ENCODE results near the gene STAT5B. TPM values are rescaled to one million over a fixed set of nuclear protein-coding genes. Genes with fewer than 3 reads are reported as not detected.
A peak's percentile ranks its signal among the peaks of the same experiment; 100 is the strongest.

STAT5B gene
- total and polyA plus RNA-seq, 9 of the 15 experiments (the other 6 are each of a cell fraction or from before 2014, with no cell fraction given), result 20.8 to 176 (median 92.4) TPM

- intact Hi-C loops (cut with micrococcal nuclease) (no loop called here), in situ Hi-C loops (cut with MboI) (no loop called here)
- 0 out of 2 replicates have a peak overlapping the region, but pooled peaks have one; percentile 81 for H3K4me3 ChIP-seq
- FAIRE-seq (no peak), DNase-seq (ENCODE audit: extremely low read depth in 1 of 4, low spot score in 3 of 4) (no peak), ATAC-seq (no peak)
- H3K27me3 ChIP-seq (ENCODE audit: control insufficient read depth in 2 of 2, insufficient read depth in 2 of 2, low read length in 2 of 2), result no peaks in the 10 kb centered on the region
- peaks cover 14 to 21% of the 10 kb centered on the region in 2 experiments for H3K4me1 ChIP-seq (replicated peaks in 1 of 2; ENCODE audit: control insufficient read depth in 2 of 2, insufficient read depth in 2 of 2, low read length in 2 of 2)
- H3K9me1 ChIP-seq (ENCODE audit: control insufficient read depth, insufficient read depth, low read length), result no peaks in the 10 kb centered on the region
- peak overlapping the region; percentile 93 for H3K27ac ChIP-seq (ENCODE audit: extremely low read depth, low read depth, low read length)
- H4K20me1 ChIP-seq (replicated peaks; ENCODE audit: control insufficient read depth, insufficient read depth, low read length), result no peaks in the 10 kb centered on the region
- BruUV-seq (replicated peaks), result no TSS peak
- H3K4me2 ChIP-seq (ENCODE audit: insufficient read depth, low read length), result peak overlapping the region; percentile 67
- CTCF ChIA-PET (ENCODE audit: low intra/inter-chr PET ratio), result no interaction called here
- no peak overlapping the region for H2AFZ ChIP-seq (ENCODE audit: low read depth, low read length)
- WGBS (ENCODE audit: insufficient coverage, low coverage, missing lambda C conversion rate), result 42% methylated on average over 4 of the region's 4 CpGs
- no peaks in the 10 kb centered on the region for H3K9me3 ChIP-seq (replicated peaks; ENCODE audit: control insufficient read depth, insufficient read depth, low read depth, low read length)
- H3K79me2 ChIP-seq (ENCODE audit: control insufficient read depth, insufficient read depth, low read length), result peaks cover 100% of the 10 kb centered on the region
- POLR2A ChIA-PET, result interaction anchor here (0.6 to 5.2 kb wide), 10 partner anchors 9 to 554 kb away, joined by 3 to 41 read pairs (median 4); no protein-coding TSS in a partner anchor
- TF ChIP-seq TEAD4 (IDR thresholded peaks at IDR 0.05; ENCODE audit: low read length), result no peak
- no peak for TF ChIP-seq TEAD4 (CRISPR knock-in tag; IDR thresholded peaks at IDR 0.05; ENCODE audit: borderline replicate concordance)
- TF ChIP-seq NR2C2 (CRISPR knock-in tag; IDR thresholded peaks at IDR 0.05), result no peak
- 0 out of 2 replicates have a peak, but pooled peaks have one; percentile 5 for TF ChIP-seq NR2C2 (tag; IDR thresholded peaks at IDR 0.05)
- TF ChIP-seq ZBTB34 (CRISPR knock-in tag; IDR thresholded peaks at IDR 0.05), result no peak
- TF ChIP-seq ADNP (tag; IDR thresholded peaks at IDR 0.05), result peak; percentile 24; the same call in 1 of the 2 replicates
- peak overlapping the region in 1 of 2 experiments; percentile 84; a peak in 2 of 4 replicates for H3K9ac ChIP-seq (ENCODE audit: insufficient read depth in 1 of 2, low read depth in 2 of 2, low read length in 2 of 2)
- H3K36me3 ChIP-seq (ENCODE audit: control insufficient read depth, insufficient read depth, low read length), result peaks cover 55% of the 10 kb centered on the region
Measured at GRCh38 chr17:42270170-42270535, 6.0 kb downstream of the STAT5B start.

Data from K562 (cell line).